ENCODE measurements around the gene GPHN.
"Not testable (repeated sequence)": the region's sequence is repeated elsewhere in the genome, so short reads cannot be mapped to it uniquely, and the experiment has no call there.

DNA sequence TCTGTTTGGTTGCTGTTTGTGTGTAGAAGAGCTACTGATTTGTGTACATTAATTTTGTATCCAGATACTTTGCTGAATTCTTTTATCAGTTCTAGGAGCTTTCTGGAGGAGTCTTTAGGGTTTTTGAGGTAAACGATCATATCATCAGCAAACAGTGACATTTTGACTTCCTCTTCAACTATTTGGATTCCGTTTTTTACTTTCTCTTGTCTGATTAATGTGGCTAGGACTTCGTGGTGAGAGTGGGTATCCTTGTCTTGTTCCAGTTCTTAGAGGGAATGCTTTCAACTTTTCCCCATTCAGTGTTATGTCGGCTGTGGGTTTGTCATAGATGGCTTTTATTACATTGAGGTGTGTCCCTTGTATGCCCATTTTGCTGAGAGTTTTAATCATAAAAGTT is 206.3 kb downstream of the GPHN start:
- TF ChIP-seq POLR2AphosphoS5 (IDR thresholded peaks at IDR 0.05; ENCODE audit: low read depth, low read length); POLR2A (IDR thresholded peaks at IDR 0.05; ENCODE audit: low read depth, low read length); TAF1 (IDR thresholded peaks at IDR 0.05; ENCODE audit: borderline replicate concordance, low read depth, low read length): not testable (repeated sequence)
